Ishikawa (cell line): ENCODE results near the gene ERN1.

Experiments used
- CEBPB ChIP-seq: IDR thresholded peaks from 2 replicates; pipeline ENCODE4 v1.6.1; 2012
- CREB1 ChIP-seq: IDR thresholded peaks from 2 replicates; pipeline ENCODE4 v1.6.1; 2012; ENCODE audit warnings: low read depth
- EGR1 ChIP-seq: IDR thresholded peaks from 2 replicates; pipeline ENCODE4 v1.6.1; 2012
- EP300 ChIP-seq: IDR thresholded peaks from 2 replicates; pipeline ENCODE4 v1.6.1; 2012; ENCODE audit warnings: borderline replicate concordance
- FOXM1 ChIP-seq: IDR thresholded peaks from 2 replicates; pipeline ENCODE4 v1.6.1; 2012; ENCODE audit warnings: low read depth, borderline replicate concordance
- MAX ChIP-seq: IDR thresholded peaks from 2 replicates; pipeline ENCODE4 v1.6.1; 2012
- NFIC ChIP-seq: IDR thresholded peaks from 2 replicates; pipeline ENCODE4 v1.6.1; 2012
- RAD21 ChIP-seq: IDR thresholded peaks from 2 replicates; pipeline ENCODE4 v1.6.1; 2012; ENCODE audit warnings: low read depth
- REST ChIP-seq: IDR thresholded peaks from 2 replicates; pipeline ENCODE4 v1.6.1; 2012; ENCODE audit warnings: low read depth, mild to moderate bottlenecking
- TAF1 ChIP-seq: IDR thresholded peaks from 2 replicates; pipeline ENCODE4 v1.6.1; 2012; ENCODE audit warnings: low read depth, mild to moderate bottlenecking
- TCF12 ChIP-seq: IDR thresholded peaks from 2 replicates; pipeline ENCODE4 v1.6.1; 2012; ENCODE audit warnings: low read depth
- TEAD4 ChIP-seq: IDR thresholded peaks from 2 replicates; pipeline ENCODE4 v1.6.1; 2012
- USF1 ChIP-seq: IDR thresholded peaks from 2 replicates; pipeline ENCODE4 v1.6.1; 2012
- YY1 ChIP-seq: IDR thresholded peaks from 2 replicates; pipeline ENCODE4 v1.6.1; 2012; ENCODE audit warnings: low read depth
- ZBTB7A ChIP-seq: IDR thresholded peaks from 2 replicates; pipeline ENCODE4 v1.6.1; 2012; ENCODE audit warnings: low read depth

The ERN1 gene

GRCh38 chr17:64037180-64037579 is 92.8 kb downstream of the ERN1 start:
- TF ChIP-seq TAF1 (no peak), CREB1 (no peak), RAD21 (no peak), TCF12 (no peak), CEBPB (no peak), REST (no peak), MAX (no peak), ZBTB7A (no peak), FOXM1 (no peak), NFIC (no peak), YY1 (no peak), EGR1 (no peak)

- TF ChIP-seq USF1, result no peak
- no peak for TF ChIP-seq TEAD4
- TF ChIP-seq EP300, result no peak
Observed at GRCh38 chr17:64036198-64036922, 93.6 kb downstream of the ERN1 start.

GRCh38 chr17:64032081-64032480 is 97.9 kb downstream of the ERN1 start:
- TF ChIP-seq YY1 (no peak), EP300 (no peak), USF1 (no peak), MAX (no peak), TAF1 (no peak), CEBPB (no peak), CREB1 (no peak)

- TF ChIP-seq TEAD4 (no peak), MAX (no peak), RAD21 (peak; percentile 54; the same call in 1 of the 2 replicates)
Observed at GRCh38 chr17:64028874-64029464, 101.0 kb downstream of the ERN1 start.

GRCh38 chr17:64025732-64026294 is 104.1 kb downstream of the ERN1 start:
- no peak for TF ChIP-seq CEBPB
- no peak for TF ChIP-seq REST
- TF ChIP-seq EP300, result no peak
- peak; percentile 33; the same call in 1 of the 2 replicates for TF ChIP-seq YY1
- TF ChIP-seq RAD21, result peak; percentile 75
- TF ChIP-seq USF1, result no peak
- TF ChIP-seq ZBTB7A, result peak; percentile 76; the same call in 1 of the 2 replicates
- TF ChIP-seq MAX, result peak; percentile 34; the same call in 1 of the 2 replicates
- no peak for TF ChIP-seq TCF12
- no peak for TF ChIP-seq NFIC
- TF ChIP-seq TEAD4, result peak; percentile 75
- no peak for TF ChIP-seq FOXM1
- TF ChIP-seq CREB1, result no peak
- no peak for TF ChIP-seq TAF1
- no peak for TF ChIP-seq EGR1
